ENCODE results near the gene WRAP73. TPM values are rescaled to one million over a fixed set of nuclear protein-coding genes. Genes with fewer than 3 reads are reported as not detected.

Gene WRAP73, protein sequence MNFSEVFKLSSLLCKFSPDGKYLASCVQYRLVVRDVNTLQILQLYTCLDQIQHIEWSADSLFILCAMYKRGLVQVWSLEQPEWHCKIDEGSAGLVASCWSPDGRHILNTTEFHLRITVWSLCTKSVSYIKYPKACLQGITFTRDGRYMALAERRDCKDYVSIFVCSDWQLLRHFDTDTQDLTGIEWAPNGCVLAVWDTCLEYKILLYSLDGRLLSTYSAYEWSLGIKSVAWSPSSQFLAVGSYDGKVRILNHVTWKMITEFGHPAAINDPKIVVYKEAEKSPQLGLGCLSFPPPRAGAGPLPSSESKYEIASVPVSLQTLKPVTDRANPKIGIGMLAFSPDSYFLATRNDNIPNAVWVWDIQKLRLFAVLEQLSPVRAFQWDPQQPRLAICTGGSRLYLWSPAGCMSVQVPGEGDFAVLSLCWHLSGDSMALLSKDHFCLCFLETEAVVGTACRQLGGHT
- total RNA-seq = 20.4 and 25.6 TPM in 2 replicates

DNA sequence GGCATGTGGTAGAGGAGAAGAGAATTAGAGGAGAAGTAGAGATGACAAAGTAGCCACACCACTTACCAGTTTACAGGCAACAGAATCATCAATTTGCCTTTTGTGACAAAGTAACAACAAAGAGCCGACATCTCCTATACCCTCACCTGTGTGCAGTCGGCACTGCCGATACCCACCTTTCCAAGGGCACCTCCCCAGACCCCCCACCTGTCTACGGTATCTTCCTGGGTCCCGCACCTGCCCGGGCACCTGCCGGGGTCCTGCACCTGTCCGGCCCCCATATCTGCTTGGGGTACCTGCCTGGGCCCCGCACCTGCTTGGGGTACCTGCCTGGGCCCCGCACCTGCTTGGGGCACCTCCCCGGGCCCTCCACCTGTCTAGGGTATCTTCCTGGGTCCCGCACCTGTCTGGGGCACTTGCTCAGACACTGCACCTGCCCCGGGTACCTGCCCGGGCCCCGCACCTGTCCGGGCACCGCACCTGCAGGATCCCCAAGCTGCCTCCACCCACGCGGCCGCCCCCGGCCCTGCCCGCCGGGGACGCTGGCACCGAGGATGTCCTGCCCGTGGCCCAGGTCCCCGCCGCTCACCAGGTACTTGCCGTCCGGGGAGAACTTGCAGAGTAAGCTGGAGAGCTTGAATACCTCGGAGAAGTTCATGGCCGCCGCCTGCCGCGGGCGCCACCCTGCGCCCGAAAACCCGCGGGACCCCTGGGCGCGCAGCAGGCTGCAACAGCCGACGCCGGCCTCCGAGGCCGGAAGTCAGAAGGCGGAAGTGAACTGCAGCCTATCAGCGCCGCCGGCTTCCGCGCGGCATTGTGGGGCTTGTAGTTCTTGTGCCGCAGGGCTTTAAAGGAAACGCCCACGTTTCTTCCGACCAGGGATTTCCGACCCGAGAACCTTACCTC is at the start of gene WRAP73:
WRAP73 (minus strand) TSS at position 762 of the 906 bp plus-strand sequence; CDS start at position 658, 104 bp downstream.
- peak; percentile 93 for DNase-seq

DNA sequence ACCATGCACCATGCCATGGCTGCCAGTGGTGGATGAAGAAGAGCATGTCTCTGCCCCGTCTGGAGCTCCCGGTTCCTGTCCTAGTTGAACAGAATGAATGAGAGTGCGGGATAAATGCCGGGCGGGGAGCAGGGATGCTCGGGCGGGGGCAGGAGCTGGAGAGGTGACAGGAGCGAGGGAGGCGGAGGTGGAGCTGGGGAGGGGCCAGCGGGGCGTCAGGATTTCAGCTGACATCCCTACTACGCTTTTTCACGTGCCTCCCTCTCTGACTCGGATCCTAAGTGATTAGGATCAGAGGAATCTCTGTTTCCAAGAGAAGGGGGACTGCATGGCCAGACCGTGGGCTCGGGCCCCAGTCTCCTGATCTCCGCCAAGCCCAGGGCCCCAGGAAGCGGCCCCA is 49.7 kb upstream of the WRAP73 start:
- no peak for DNase-seq

DNA sequence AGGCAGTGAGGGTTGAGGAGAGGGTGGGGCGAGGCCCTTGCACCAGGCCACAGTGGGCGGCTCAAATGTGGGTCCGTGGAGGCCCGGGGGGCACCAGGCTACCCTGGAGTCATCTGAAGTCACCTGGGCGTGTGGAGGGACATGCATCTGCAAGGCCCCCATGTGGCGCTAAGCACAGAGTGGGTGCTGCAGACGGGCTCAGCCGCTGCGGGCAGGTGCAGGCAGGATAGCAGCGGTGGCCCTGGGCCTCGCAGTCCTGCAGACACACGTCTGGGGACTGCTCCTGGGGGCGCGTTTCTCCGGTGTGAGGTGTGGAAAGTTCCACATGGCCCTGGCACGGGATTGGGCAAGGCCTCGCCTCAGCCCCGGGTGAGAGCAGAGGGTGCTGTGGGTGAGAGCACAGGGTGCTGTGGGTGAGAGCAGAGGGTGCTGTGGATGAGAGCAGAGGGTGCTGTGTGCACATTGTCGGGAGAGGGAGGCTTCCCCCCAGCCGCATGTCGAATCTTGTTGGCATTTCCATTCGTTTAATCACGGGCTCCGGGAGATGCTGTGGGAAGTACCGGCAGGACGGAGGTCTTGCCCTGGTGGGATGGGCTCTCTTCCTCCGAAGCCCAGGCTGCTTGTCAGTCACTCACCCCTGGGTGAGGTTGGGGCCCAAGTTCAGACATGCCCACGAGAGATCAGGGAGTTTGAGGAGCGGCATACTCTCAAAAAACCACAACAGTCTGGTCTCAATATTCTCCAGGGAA is 48.9 kb upstream of the WRAP73 start:
- no peak for DNase-seq

DNA sequence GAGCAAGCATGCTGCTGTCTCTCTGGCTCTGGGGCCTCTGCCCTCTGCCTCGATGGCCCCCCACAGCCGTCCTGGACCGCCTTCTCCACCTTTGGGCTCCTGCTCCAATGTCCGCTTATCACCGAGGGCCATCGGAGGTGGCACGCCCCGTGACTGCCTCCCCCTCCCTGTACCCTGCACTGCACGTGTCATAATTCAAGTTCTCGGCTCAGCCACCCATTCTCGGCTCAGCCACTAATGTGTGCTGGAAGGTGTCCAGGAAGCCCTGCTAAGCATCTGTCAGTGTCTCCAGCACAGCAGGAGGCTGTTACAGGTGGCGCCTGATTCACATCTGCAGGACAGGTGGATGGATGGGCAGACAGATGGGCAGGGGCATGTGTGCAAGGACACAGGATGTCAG is 47.9 kb upstream of the WRAP73 start:
- DNase-seq = no peak

DNA sequence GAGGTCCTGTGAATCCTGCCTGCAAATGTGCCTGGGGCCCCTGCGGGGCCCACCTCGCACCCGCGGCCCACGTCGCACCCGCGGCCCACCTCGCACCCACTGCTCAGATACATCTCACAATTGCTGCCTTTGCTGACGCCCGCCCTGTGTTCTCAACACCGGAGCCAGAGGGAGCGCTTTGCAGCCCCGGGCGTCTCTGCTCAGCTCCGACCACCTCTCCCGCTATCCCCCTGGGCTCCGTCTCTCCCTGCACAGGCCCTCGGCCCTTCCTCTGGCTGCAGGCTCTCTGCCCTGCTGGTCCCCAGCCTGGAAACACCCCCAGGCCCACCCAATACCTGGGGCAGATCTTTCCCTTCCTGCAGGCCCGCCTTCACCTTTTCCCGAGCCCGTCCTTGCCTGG is 47.2 kb upstream of the WRAP73 start:
- no peak for DNase-seq

DNA sequence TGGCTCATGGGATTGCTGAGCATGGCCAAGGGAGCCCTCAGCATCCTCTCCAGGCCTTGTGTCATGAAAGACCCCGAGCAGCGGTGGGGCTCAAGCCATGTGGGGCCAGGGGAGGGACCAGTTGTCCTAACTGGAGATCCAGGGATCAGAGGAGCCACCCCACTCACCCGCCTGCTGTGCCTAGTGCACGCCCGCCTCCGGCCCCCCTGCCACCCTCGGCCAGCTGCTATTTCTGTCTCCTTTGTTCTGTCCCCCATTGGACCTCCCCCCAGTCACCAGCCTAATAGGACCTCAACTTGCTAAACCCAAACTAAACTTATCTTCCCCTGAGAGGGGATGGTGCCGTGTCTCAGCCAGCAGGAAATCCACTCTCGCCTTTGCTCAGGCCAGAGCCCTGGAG is 46.8 kb upstream of the WRAP73 start:
- no peak for DNase-seq

DNA sequence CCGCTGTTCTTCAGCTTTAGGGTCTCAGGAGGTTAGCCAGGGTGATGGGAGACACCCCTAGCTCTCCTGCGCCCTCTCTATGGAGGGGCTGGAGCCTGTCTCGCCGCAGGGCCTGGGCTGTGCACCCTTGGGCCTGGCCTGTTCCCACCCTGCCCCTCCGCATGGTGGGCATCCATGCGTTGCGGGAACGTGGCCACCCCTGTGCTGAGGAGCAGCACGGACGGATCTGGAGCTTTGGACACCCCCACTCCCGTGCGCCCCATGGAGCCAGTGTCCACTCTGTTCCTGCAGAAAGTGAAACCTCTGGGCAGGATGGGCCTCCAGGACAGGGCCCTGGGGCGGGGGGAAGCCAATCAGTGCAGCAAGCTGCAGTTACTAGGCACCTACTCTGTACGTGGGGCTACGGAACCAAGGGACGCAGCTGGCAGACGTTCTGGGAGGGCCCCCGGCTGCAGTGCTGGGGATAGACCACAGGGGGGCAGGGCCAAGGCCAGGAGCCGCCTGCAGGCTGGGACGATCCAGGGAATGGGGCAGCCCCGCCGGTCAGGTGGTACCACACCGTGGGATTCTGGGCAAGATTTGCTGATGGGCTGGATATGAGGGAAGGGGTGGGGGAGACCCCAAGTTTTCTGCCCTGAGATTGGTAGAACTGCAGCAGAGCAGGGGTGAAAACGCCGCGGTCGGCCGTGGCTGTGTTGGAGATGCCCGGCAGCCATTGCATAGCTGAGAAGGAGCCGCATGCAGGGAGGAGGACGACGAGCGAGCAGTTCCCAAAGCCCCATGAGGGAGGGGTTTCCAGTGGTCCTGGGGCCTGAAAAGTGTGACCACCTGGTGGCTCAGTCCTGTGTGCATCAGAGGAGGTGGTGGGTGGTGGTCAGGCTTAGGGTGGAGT is 45.7 kb upstream of the WRAP73 start:
- DNase-seq = peak; percentile 71

DNA sequence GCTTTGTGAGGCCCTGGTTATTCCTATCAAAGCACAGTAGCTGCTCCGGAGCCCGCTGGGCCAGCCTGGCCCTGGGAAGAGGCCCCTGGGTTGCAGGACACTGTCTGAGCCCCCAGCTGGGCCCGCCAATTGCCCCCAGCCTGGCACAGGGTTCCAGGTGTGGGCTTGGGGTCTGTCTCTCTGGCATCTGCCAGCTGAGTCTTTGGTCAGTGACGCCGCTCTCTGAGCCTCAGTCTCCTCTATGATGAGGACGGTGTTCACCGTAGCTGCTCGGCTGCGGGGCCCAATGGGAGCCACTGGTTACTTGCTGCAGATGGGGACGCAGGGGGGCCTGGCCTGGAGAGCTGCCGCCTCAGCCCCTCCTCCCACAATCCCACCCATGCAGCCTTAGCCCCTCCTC is 43.4 kb upstream of the WRAP73 start:
- no peak for DNase-seq

DNA sequence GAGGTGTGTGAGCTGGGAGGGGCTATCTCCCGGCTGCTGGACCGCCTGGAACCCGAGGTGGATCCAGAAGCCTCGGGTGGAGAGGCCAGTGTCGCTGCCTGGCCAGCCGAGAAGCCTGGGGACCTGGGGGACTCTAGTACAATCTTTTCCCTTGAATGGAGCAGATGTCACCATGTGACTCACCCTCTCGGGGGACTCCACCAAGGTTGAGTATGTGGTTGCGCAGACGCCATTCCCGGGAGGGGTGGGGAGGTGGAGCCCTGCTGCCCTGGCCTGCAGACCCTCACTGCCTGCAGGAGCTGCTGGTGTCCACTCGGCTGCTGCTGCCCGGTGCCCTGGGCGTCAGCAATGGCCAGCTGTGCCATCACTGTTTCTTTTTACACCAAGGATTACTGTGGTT is 42.7 kb upstream of the WRAP73 start:
- no peak for DNase-seq

DNA sequence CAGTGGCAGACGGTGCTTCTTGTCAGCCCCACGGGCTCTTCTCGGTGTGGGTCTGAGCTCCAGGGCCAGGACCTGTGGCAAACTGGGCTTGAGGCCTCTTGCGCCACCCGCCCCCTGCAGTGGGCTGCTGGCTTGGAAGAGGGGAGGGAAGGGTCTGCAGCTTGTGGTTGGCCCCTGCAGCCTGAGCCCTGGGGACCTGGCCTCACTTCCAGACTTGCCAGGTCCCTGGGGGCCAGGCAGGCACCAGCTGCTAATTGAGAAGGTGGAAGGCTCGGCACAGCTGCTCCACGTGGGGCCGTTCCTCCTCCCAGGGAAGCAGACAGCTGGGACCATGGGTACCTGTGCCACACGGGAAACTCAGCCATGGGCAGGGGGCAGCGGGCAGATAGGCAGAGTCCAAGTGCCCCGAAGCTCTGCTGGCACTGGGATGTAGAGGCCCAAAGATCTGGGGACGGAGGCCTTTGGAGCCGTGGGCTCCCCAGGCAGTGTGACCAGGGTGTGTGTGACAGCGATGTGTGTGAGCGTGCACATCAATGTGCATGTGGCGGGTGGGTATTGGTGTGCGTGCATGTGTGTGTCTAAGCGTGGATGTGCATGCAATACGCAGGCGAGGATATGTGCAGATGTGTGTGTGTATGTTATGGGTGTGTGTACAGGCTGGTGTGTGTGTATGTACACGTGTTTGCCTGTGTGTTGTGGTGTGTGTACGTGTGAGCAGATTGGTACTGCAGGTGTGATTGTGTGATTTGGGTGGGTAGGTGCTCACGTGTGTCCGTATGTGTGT is 41.7 kb upstream of the WRAP73 start:
- no peak for DNase-seq

DNA sequence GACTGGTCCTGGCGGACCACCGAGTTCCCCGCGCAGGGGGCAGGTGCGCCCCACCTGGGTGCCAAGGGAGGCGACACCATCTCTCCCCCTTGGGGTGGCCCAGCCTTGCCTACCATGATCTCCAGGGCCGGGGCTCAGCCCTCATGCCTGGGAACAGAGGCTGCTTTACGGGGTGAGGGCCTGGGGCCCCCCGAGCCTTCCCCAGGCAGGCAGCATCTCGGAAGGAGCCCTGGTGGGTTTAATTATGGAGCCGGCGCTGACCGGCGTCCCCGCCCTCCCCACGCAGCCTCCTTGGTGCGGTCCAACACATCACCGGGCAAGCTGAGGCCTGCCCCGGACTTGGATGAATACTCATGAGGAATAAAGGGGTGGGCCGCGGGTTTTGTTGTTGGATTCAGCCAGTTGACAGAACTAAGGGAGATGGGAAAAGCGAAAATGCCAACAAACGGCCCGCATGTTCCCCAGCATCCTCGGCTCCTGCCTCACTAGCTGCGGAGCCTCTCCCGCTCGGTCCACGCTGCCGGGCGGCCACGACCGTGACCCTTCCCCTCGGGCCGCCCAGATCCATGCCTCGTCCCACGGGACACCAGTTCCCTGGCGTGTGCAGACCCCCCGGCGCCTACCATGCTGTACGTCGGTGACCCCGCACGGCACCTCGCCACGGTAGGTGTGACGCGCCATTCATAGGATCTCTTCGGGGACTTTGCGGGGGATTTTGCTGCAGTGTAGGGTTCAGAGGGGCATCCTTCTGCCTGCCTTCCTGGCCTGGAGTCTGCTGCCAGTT is 40.6 kb upstream of the WRAP73 start:
- no peak for DNase-seq

DNA sequence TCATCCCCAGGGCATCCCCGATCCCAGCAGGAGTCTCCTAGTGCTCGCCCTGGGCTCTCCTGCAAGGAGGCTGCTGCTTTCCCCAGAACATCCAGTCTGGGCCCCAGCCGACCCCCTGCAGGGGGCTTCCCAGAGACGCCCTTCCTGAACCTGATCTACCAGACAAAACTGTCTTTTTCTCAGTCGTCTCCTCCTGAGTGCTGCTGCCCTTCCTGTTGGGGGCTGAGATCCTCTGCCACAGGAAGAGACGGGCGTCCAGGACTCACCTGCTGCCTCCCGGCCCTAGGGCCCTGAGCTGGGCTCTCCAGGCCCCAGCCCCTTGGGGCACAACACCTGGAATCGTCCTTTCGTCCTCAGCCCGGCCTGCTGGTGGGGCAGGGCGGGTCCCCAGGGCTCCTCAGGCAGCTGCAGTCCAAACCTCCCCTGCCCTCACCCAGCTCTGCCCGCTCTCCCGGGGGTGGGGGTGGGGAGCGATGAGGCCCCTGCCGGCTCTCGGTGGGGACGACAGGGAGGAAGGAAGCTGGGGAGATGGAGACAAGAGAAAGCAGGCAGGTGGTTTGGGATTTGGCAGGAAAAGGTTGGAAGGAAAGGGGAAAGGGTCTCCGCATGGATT is 39.3 kb upstream of the WRAP73 start:
- no peak for DNase-seq

DNA sequence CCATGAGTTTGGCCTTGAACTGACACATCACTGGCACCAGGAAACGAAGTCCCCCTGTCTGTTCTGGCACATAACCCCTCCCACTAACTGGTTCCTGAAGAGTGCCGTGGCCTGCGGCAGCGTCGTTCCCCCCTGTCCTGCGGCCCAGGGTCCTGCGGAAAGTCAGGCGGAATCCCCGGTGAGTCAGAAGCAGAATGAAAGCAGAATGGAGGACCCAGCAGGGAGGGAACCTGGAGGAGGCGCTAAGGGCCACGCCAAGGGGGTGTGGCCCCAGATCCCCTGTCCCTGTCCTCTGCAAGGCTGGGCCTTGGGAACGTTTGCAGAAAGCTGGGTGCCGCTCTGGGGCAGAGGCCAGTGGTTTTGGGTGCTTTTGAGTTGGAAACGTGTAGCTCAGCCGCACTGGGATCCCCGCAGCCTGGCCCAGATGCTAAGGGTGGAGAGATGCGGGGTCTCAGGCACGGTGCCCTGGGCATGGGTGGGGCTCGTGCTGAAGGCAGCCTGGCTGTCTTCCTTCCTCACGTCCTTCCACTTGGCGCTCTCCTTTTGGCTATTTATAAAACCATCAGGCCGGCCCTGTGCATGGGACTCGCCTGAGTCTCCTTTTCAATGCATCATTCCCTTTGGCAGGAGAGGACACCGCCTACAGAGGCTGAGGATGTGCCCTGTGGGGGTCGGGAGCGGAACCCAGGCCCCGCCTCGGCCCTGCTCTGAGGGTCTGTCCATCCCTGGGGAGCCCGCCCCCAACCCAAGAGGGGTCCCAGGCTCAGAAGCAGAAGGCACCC is 38.6 kb upstream of the WRAP73 start:
- no peak for DNase-seq

DNA sequence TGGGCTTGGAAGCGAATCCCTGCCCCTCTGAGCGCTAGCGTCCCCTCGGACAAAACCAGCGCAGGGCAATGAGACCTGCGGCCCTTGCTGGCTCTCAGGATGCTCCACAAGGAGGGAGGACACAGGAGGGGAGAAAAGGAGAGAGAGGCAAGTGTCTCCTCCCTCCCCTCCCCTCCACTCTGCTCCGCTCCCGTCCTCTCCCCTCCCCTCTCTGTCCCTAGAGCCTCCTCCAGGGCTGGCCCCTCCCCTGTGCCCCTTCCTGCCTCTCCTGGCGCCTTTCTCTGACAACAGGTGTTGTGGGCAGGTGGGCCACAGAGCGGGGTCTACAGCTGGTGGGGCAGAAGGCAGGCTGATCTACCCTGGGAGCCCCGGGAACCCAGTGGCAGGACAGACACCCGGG is 37.6 kb upstream of the WRAP73 start:
- no peak for DNase-seq

DNA sequence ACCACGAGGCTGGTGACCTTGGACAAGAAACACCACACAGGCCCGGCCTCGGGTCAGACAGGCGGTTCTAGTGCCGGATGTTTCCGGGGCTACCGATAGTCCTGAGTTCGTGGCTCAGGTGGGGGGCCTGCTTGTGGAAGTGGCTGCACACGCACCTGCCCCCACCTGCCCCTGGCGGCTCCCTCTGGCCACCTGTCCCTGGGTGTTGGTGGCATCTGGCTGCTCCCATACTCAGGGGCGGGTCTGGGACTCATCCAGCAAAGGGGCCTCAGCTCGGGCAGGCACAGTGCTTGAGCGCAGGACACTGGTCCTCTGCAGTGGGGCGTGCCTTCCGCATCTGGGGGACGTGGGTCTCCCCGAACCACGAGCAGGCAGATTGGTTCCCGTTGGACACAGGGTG is 36.0 kb upstream of the WRAP73 start:
- DNase-seq = no peak

DNA sequence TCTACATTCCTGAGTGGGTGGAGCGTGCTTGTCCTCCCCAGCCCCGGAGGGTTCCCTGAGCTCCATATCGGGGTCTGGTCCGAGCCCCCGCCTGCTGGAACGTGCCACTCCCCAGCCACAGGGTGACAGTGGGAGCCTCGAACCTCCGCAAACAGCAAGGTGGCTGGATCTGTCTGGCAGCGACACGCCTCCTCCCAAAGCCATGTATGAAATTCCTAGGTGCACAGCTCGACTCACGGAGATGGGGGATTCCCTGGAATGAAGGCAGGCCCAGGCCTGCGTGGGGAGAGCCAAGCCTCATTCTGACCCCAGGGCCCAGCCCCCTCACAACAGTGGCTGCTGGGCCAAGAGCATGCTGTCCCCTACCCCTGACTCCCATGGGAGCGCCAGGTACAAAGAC is 35.3 kb upstream of the WRAP73 start:
- no peak for DNase-seq

DNA sequence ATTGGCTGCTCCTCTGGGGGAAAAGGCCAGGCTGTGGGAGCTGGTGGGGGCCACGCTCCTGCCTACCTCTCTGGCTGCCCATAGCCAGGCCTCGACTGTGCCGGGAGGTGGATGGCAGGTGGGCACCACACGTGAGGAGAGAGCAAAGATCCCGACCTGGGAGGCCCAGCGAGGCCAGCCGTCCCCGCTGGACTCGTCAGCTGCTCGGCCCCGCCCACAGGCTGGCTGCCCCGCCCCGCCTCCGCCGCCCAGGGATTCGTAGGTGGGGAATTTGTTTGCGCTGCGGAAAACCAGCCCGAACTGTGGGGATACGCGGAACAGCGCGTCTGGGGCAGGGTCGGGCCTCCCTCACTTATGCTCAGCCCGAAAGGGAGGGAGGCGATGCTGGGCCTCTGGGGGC is 34.1 kb upstream of the WRAP73 start:
- peak; percentile 40 for DNase-seq

DNA sequence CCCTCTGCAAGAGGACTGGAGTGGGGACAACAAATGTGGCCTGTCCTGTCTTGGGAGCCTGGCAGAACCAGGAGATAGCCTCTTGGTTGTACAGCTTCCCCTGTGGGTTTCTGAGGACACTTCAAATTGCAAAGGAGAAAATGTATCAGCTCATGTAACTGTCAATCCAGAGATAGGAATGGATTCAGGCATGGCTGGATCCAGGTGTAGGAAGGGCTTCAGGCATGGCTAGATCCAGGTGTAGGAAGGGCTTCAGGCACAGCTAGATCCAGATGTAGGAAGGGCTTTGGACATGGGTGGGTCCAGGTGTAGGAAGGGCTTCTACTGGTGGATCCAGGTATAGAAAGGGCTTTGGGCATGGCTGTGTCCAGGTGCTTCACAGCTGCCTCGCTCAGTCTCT is 33.3 kb upstream of the WRAP73 start:
- DNase-seq = no peak

Measured in dermis blood vessel endothelial cell (primary cell).